Measurements from ENCODE around the gene OLA1. TPM values are rescaled to one million over a fixed set of nuclear protein-coding genes. Genes with fewer than 3 reads are reported as not detected.

Gene OLA1
- polyA plus RNA-seq, 2 of the 4 experiments (the other 2 are of a cell fraction): 127 to 226 TPM

DNA sequence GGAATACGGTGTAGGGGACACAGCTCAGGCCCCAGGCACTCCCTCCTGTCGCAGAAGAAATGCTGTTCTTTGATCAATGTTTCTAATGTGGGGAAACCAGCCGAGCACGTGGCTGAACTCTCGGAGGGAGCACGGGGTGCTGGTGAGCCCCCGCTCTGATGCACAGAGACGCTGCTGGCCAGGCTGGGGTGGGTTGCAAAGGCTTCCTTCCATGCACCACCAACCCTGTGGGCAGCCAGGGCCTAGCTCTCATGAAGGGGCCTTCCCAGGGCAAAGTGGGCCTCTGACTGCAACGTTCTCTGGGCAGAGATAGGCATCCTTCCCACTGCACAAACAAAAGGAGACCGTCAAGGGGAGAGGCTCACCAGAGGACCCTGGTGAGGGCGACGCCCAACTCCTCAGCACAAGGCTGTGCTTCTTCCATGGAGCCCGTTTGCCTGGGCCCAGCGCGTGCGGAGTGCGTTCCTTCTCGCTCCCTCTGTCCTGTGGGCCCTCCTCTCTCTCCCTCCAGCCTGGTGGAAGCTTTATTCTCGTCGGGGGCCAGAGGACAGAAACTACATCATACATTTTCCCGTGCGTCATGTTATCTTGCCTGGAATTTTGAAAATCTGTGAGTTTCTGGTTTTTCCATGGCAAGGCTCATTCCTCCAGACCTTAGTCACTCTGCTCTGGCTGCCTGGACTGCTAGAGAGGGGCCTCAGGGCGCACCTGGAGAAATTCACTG is 222.0 kb downstream of the OLA1 start:
- H3K4me2 ChIP-seq: no peak overlapping the region
- WGBS (ENCODE audit: missing lambda C conversion rate): 83% methylated on average over 23 of the region's 23 CpGs
- CTCF ChIA-PET: interaction anchor here (1.9 kb wide), 1 partner anchor 10 kb away, joined by 6 read pairs; no protein-coding TSS in a partner anchor
- H3K27ac ChIP-seq: peak overlapping the region in 1 of 2 experiments; percentile 73; a peak in 3 of 6 replicates
- POLR2A ChIA-PET: no interaction called here
- H3K9me3 ChIP-seq: no peaks in the 10 kb centered on the region
- no peak for DNase-seq (ENCODE audit: low read depth in 1 of 2, low spot score in 1 of 2)
- TF ChIP-seq HEYL (CRISPR knock-in tag; IDR thresholded peaks at IDR 0.05): no peak
- TF ChIP-seq JUN (IDR thresholded peaks at IDR 0.05): no peak
- no peak for TF ChIP-seq JUNB (IDR thresholded peaks at IDR 0.05)
- no peak for TF ChIP-seq HOXA7 (CRISPR knock-in tag; IDR thresholded peaks at IDR 0.05)
- TF ChIP-seq, protein P1, sequence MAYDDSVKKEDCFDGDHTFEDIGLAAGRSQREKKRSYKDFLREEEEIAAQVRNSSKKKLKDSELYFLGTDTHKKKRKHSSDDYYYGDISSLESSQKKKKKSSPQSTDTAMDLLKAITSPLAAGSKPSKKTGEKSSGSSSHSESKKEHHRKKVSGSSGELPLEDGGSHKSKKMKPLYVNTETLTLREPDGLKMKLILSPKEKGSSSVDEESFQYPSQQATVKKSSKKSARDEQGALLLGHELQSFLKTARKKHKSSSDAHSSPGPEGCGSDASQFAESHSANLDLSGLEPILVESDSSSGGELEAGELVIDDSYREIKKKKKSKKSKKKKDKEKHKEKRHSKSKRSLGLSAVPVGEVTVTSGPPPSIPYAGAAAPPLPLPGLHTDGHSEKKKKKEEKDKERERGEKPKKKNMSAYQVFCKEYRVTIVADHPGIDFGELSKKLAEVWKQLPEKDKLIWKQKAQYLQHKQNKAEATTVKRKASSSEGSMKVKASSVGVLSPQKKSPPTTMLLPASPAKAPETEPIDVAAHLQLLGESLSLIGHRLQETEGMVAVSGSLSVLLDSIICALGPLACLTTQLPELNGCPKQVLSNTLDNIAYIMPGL (CRISPR knock-in tag; IDR thresholded peaks at IDR 0.05; ENCODE audit: borderline replicate concordance): no peak
- no peak for TF ChIP-seq ZFP36 (IDR thresholded peaks at IDR 0.05; ENCODE audit: borderline replicate concordance, partially characterized antibody)
- TF ChIP-seq RCOR1 (IDR thresholded peaks at IDR 0.05; ENCODE audit: low read depth, low read length): no peak
- TF ChIP-seq RNF2 (IDR thresholded peaks at IDR 0.05; ENCODE audit: borderline replicate concordance, low read depth): no peak
- TF ChIP-seq, protein P2, sequence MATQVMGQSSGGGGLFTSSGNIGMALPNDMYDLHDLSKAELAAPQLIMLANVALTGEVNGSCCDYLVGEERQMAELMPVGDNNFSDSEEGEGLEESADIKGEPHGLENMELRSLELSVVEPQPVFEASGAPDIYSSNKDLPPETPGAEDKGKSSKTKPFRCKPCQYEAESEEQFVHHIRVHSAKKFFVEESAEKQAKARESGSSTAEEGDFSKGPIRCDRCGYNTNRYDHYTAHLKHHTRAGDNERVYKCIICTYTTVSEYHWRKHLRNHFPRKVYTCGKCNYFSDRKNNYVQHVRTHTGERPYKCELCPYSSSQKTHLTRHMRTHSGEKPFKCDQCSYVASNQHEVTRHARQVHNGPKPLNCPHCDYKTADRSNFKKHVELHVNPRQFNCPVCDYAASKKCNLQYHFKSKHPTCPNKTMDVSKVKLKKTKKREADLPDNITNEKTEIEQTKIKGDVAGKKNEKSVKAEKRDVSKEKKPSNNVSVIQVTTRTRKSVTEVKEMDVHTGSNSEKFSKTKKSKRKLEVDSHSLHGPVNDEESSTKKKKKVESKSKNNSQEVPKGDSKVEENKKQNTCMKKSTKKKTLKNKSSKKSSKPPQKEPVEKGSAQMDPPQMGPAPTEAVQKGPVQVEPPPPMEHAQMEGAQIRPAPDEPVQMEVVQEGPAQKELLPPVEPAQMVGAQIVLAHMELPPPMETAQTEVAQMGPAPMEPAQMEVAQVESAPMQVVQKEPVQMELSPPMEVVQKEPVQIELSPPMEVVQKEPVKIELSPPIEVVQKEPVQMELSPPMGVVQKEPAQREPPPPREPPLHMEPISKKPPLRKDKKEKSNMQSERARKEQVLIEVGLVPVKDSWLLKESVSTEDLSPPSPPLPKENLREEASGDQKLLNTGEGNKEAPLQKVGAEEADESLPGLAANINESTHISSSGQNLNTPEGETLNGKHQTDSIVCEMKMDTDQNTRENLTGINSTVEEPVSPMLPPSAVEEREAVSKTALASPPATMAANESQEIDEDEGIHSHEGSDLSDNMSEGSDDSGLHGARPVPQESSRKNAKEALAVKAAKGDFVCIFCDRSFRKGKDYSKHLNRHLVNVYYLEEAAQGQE (IDR thresholded peaks at IDR 0.05): no peak
- no peak for TF ChIP-seq CBX8 (IDR thresholded peaks at IDR 0.05)
- no peak for TF ChIP-seq SMC3 (IDR thresholded peaks at IDR 0.05)
- no peak for TF ChIP-seq RFX5 (IDR thresholded peaks at IDR 0.05)
- TF ChIP-seq, protein P3, sequence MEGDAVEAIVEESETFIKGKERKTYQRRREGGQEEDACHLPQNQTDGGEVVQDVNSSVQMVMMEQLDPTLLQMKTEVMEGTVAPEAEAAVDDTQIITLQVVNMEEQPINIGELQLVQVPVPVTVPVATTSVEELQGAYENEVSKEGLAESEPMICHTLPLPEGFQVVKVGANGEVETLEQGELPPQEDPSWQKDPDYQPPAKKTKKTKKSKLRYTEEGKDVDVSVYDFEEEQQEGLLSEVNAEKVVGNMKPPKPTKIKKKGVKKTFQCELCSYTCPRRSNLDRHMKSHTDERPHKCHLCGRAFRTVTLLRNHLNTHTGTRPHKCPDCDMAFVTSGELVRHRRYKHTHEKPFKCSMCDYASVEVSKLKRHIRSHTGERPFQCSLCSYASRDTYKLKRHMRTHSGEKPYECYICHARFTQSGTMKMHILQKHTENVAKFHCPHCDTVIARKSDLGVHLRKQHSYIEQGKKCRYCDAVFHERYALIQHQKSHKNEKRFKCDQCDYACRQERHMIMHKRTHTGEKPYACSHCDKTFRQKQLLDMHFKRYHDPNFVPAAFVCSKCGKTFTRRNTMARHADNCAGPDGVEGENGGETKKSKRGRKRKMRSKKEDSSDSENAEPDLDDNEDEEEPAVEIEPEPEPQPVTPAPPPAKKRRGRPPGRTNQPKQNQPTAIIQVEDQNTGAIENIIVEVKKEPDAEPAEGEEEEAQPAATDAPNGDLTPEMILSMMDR (IDR thresholded peaks at IDR 0.05): no peak
- TF ChIP-seq MYC (IDR thresholded peaks at IDR 0.05; ENCODE audit: borderline replicate concordance, low read length): no peak
- no peak for TF ChIP-seq KDM5A (IDR thresholded peaks at IDR 0.05)
- TF ChIP-seq, protein P4, sequence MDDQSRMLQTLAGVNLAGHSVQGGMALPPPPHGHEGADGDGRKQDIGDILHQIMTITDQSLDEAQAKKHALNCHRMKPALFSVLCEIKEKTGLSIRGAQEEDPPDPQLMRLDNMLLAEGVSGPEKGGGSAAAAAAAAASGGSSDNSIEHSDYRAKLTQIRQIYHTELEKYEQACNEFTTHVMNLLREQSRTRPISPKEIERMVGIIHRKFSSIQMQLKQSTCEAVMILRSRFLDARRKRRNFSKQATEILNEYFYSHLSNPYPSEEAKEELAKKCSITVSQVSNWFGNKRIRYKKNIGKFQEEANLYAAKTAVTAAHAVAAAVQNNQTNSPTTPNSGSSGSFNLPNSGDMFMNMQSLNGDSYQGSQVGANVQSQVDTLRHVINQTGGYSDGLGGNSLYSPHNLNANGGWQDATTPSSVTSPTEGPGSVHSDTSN (IDR thresholded peaks at IDR 0.05): no peak
- no peak for TF ChIP-seq NFE2L2 (conservative IDR thresholded peaks at IDR 0.05; ENCODE audit: low read length)
- no peak for TF ChIP-seq CBX2 (IDR thresholded peaks at IDR 0.05; ENCODE audit: borderline replicate concordance, low read depth)
- H3K4me3 ChIP-seq: no peak overlapping the region
- no peak for FAIRE-seq
- peaks cover 27% of the 10 kb centered on the region for H3K4me1 ChIP-seq
- no peak; a peak in 2 of 6 replicates for ATAC-seq

Data from A549 (cell line).